Astrocyte of the cerebellum (primary cell): Measurements from ENCODE around the gene SEC16B.

ENCODE experiments used
- DNase-seq: peaks from one replicate; pipeline ENCODE4 v3.0.0-alpha.2; 2011; ENCODE audit warnings: low read depth
- H3K4me3 ChIP-seq: 2 replicates; pipeline ENCODE4 v1.5.1; 2011; ENCODE audit warnings: mild to moderate bottlenecking, low read depth, low read length, moderate library complexity
- CTCF ChIP-seq: IDR thresholded peaks from 2 replicates; pipeline ENCODE4 v1.5.1; 2012; ENCODE audit warnings: low read length, low read depth, moderate library complexity, mild to moderate bottlenecking; ENCODE audit errors: missing control alignments
- in situ Hi-C: cut with HindIII; loops from 2 replicates; pipeline ENCODE4 v1.10.0; 2017; ENCODE audit warnings: low sequenced_read_pairs

SEC16B gene

GRCh38 chr1:177948336-177948972 lies 21.4 kb downstream of the SEC16B start:
- peak; percentile 96 for TF ChIP-seq CTCF
- peak; percentile 62 for DNase-seq
- H3K4me3 ChIP-seq = no peak overlapping the region
- in situ Hi-C loops = loop anchor here (25.0 kb wide), 1 partner anchor 1036 kb away; no protein-coding TSS in a partner anchor

- no peak overlapping the region for H3K4me3 ChIP-seq
- TF ChIP-seq CTCF = no peak
- no peak for DNase-seq
- in situ Hi-C loops = loop anchor here (25.0 kb wide), 1 partner anchor 1035 kb away; no protein-coding TSS in a partner anchor
These were observed 22.2 kb downstream of the SEC16B start for GRCh38 chr1:177947623-177948022.

- in situ Hi-C loops = loop anchor here (25.0 kb wide), 1 partner anchor 1034 kb away; no protein-coding TSS in a partner anchor
- TF ChIP-seq CTCF = peak; percentile 89
- DNase-seq = peak; percentile 53
- no peak overlapping the region for H3K4me3 ChIP-seq
These were observed 23.8 kb downstream of the SEC16B start for GRCh38 chr1:177945943-177946650.

- DNase-seq = no peak
- no peak overlapping the region for H3K4me3 ChIP-seq
- in situ Hi-C loops = loop anchor here (25.0 kb wide), 1 partner anchor 1032 kb away; no protein-coding TSS in a partner anchor
- no peak for TF ChIP-seq CTCF
These were observed 25.6 kb downstream of the SEC16B start for GRCh38 chr1:177944016-177944949.

- no peak for DNase-seq
- TF ChIP-seq CTCF = no peak
- H3K4me3 ChIP-seq = no peak overlapping the region
- in situ Hi-C loops = loop anchor here (25.0 kb wide), 1 partner anchor 1030 kb away; no protein-coding TSS in a partner anchor
These were observed 27.9 kb downstream of the SEC16B start for GRCh38 chr1:177941976-177942375.

- no peak for DNase-seq
- in situ Hi-C loops = loop anchor here (25.0 kb wide), 1 partner anchor 1028 kb away; no protein-coding TSS in a partner anchor
- no peak overlapping the region for H3K4me3 ChIP-seq
- no peak for TF ChIP-seq CTCF
These were observed 29.2 kb downstream of the SEC16B start for GRCh38 chr1:177940682-177941081.
